Body of pancreas (tissue), 4 donors: ENCODE measurements around the gene YEATS2. TPM values are rescaled to one million over a fixed set of nuclear protein-coding genes. Genes with fewer than 3 reads are reported as not detected.
"Not testable (repeated sequence)": the region's sequence is repeated elsewhere in the genome, so short reads cannot be mapped to it uniquely, and the experiment has no call there.

ENCODE experiments used
- ATAC-seq: fragments of 150-250 bp; one replicate; pipeline ENCODE4 v1.9.1; 2016
- DNase-seq, 4 donors: peaks; one replicate each; pipeline ENCODE4 v3.0.0-alpha.2; 2019
- H3K27ac ChIP-seq, 4 donors: fragments of 200-600 bp; sonication (generic); 1 replicate in 3 of 4; 2 replicates in 1 of 4; pipeline versions ENCODE4 v1.5.1 to v1.6.1; 2016 to 2019; ENCODE audit warnings: mild to moderate bottlenecking in 1 of 4, mixed read lengths in 1 of 4, moderate library complexity in 1 of 4
- H3K27me3 ChIP-seq, 2 donors: fragments of 200-600 bp; sonication (generic); one replicate each; pipeline ENCODE4 v1.6.0; 2016; ENCODE audit warnings: mild to moderate bottlenecking in 1 of 2
- H3K36me3 ChIP-seq, 2 donors: fragments of 200-600 bp; sonication (generic); replicated peaks in 1 of 2; 2 replicates each; pipeline ENCODE4 v1.5.1; 2016; ENCODE audit warnings: low read depth in 2 of 2; ENCODE audit not compliant: insufficient read depth in 1 of 2
- H3K4me1 ChIP-seq: fragments of 200-600 bp; sonication (generic); one replicate; pipeline ENCODE4 v1.6.0; 2016
- H3K4me3 ChIP-seq, 2 donors: fragments of 200-600 bp; sonication (generic); 1 replicate in 1 of 2; 2 replicates in 1 of 2; pipeline ENCODE4 v1.5.1; 2016 to 2019
- H3K9me3 ChIP-seq, 3 donors: fragments of 200-600 bp; sonication (generic); 1 replicate in 2 of 3; 2 replicates in 1 of 3; pipeline ENCODE4 v1.5.1; 2016
- CTCF ChIP-seq, 7 experiments: fragments of 450-650 bp in 4 of 7; fragments of 200-600 bp in 3 of 7; sonication (generic) in 3 of 7; IDR thresholded peaks; one replicate each; pipeline ENCODE4 v1.5.1; 2016 to 2019; ENCODE audit warnings: antibody characterized with exemption in 7 of 7
- POLR2A ChIP-seq, 3 donors: fragments of 450-650 bp; IDR thresholded peaks; one replicate each; pipeline ENCODE4 v1.6.1; 2016; ENCODE audit warnings: antibody characterized with exemption in 3 of 3, mild to moderate bottlenecking in 2 of 3
- WGBS, 2 donors: methylation state at CpG; one replicate each; pipeline ENCODE4 v1.1.5; 2017; 5-methylcytosine and 5-hydroxymethylcytosine counted together
- intact Hi-C: fragments of 100-400 bp; cut with DNase I; formaldehyde crosslinking; loops from one replicate; pipeline ENCODE4 v1.15.1; 2023
- total RNA-seq, 2 donors: library from RNA; depleted of rRNA; stranded (reverse); fragments of >200 nt; gene quantifications; one replicate each; pipeline ENCODE4 v1.1.0, GENCODE V29; 2016

YEATS2 gene
- total RNA-seq, 2 donors from 2014 or later: 12.5 to 13.8 TPM

- no peak for TF ChIP-seq CTCF (IDR thresholded peaks at IDR 0.05)
- TF ChIP-seq POLR2A (IDR thresholded peaks at IDR 0.05): no peak
- no peaks in the 10 kb centered on the region for H3K27me3 ChIP-seq
- no peak for DNase-seq
- intact Hi-C loops: no loop called here
- peaks cover 0 to 6% of the 10 kb centered on the region in 2 donors for H3K36me3 ChIP-seq
- no peaks in the 10 kb centered on the region for H3K4me1 ChIP-seq
- no peaks in the 10 kb centered on the region for H3K9me3 ChIP-seq
- H3K4me3 ChIP-seq: no peak overlapping the region
- no peak overlapping the region for H3K27ac ChIP-seq
- no peak for ATAC-seq
- 78 to 81% methylated on average over 2 of the region's 2 CpGs for WGBS, 2 donors
These were observed 39.5 kb downstream of the YEATS2 start for GRCh38 chr3:183737116-183737515.

GRCh38 chr3:183740154-183740553 is 42.6 kb downstream of the YEATS2 start:
- H3K4me1 ChIP-seq, H3K27ac ChIP-seq, ATAC-seq, H3K36me3 ChIP-seq, intact Hi-C loops, H3K9me3 ChIP-seq, DNase-seq, H3K27me3 ChIP-seq, H3K4me3 ChIP-seq: not testable (repeated sequence)
- WGBS, 2 donors: 83 to 88% methylated on average over 1 of the region's 1 CpG

GRCh38 chr3:183743231-183743630 is 45.6 kb downstream of the YEATS2 start:
- no peaks in the 10 kb centered on the region for H3K4me1 ChIP-seq
- H3K27ac ChIP-seq: no peak overlapping the region
- ATAC-seq (no peak), DNase-seq (no peak)
- TF ChIP-seq CTCF (IDR thresholded peaks at IDR 0.05) (no peak), POLR2A (IDR thresholded peaks at IDR 0.05) (no peak)
- no peaks in the 10 kb centered on the region for H3K9me3 ChIP-seq
- peaks cover 0 to 2% of the 10 kb centered on the region in 2 donors for H3K36me3 ChIP-seq
- H3K27me3 ChIP-seq: no peaks in the 10 kb centered on the region
- no peak overlapping the region for H3K4me3 ChIP-seq
- intact Hi-C loops: no loop called here
- 83 to 84% methylated on average over 7 of the region's 7 CpGs for WGBS, 2 donors

DNA sequence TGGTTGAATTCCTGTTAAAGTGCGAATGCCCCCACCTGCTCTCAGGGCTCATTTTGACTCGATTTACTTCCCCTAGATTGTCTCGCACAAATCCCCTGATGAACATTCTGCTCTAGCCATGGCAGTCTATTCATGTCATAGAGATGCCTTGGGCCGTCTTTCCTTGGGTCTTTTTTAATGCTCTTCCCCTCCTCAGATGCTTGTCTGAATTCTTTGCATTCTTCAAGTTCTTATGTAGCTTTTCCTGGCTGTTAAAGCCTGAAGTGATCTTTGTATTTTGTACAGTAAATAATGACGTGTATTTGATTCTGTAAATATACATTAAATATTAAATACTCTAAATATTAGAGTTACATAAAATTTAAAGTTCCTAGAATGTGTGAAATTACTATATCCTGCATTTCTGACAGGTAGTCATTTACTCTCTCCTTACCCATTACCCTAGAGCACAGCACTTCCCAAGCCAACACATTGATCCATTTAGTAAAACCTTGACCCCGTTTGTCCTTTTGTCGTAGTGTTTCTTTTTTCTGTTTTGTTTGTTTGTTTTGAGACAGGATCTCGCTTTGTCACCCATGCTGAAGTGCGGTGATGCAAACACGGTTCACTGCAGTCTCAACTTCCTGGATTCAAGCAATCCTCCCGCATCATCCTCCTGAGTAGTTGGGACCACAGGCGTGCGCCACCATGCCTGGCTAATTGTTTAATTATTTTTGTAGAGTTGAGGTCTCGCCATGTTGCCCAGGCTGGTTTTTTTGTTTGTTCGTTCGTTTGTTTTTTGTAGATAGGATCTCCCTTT is 47.9 kb downstream of the YEATS2 start:
- 77 to 84% methylated on average over 16 of the region's 16 CpGs for WGBS, 2 donors
- ATAC-seq (no peak), DNase-seq (no peak)
- no peaks in the 10 kb centered on the region for H3K4me1 ChIP-seq
- intact Hi-C loops: no loop called here
- H3K4me3 ChIP-seq: no peak overlapping the region
- no peaks in the 10 kb centered on the region for H3K27me3 ChIP-seq
- H3K9me3 ChIP-seq: no peaks in the 10 kb centered on the region
- H3K36me3 ChIP-seq: peaks cover 0 to 2% of the 10 kb centered on the region in 2 donors
- H3K27ac ChIP-seq: no peak overlapping the region
- TF ChIP-seq CTCF (IDR thresholded peaks at IDR 0.05) (no peak), POLR2A (IDR thresholded peaks at IDR 0.05) (no peak)

- no peaks in the 10 kb centered on the region for H3K27me3 ChIP-seq
- DNase-seq (no peak), ATAC-seq (no peak)
- no peak overlapping the region for H3K27ac ChIP-seq
- H3K4me1 ChIP-seq: no peaks in the 10 kb centered on the region
- H3K36me3 ChIP-seq: peaks cover 4 to 15% of the 10 kb centered on the region in 2 donors
- H3K4me3 ChIP-seq: no peak overlapping the region
- WGBS, 2 donors: 88 to 89% methylated on average over 5 of the region's 5 CpGs
- intact Hi-C loops: no loop called here
- H3K9me3 ChIP-seq: no peaks in the 10 kb centered on the region
- TF ChIP-seq CTCF (IDR thresholded peaks at IDR 0.05) (no peak), POLR2A (IDR thresholded peaks at IDR 0.05) (no peak)
These were observed 56.5 kb downstream of the YEATS2 start for GRCh38 chr3:183754052-183754451.
